Ovary (tissue), 3 donors: ENCODE data around the gene TBC1D8.

Source experiments
- EP300 ChIP-seq: sonication (generic); formaldehyde crosslinking; IDR thresholded peaks from one replicate; pipeline ENCODE4 v1.6.1; 2017; ENCODE audit warnings: antibody characterized with exemption
- POLR2A ChIP-seq: fragments of 450-650 bp; IDR thresholded peaks from one replicate; pipeline ENCODE4 v1.6.1; 2017; ENCODE audit warnings: antibody characterized with exemption, mild to moderate bottlenecking, moderate library complexity
- TF ChIP-seq, protein P1 (sequence below), 3 donors: fragments of 450-650 bp in 2 of 3; fragments of 200-600 bp in 1 of 3; IDR thresholded peaks; one replicate each; pipeline versions ENCODE4 v1.5.1 to v1.8.0; 2016 to 2022; ENCODE audit warnings: antibody characterized with exemption in 3 of 3, mild to moderate bottlenecking in 1 of 3
- donor health status: DM: no; HTN: no; CAD: no.

- no peak for TF ChIP-seq EP300
- no peak for TF ChIP-seq POLR2A
- TF ChIP-seq, protein P1, sequence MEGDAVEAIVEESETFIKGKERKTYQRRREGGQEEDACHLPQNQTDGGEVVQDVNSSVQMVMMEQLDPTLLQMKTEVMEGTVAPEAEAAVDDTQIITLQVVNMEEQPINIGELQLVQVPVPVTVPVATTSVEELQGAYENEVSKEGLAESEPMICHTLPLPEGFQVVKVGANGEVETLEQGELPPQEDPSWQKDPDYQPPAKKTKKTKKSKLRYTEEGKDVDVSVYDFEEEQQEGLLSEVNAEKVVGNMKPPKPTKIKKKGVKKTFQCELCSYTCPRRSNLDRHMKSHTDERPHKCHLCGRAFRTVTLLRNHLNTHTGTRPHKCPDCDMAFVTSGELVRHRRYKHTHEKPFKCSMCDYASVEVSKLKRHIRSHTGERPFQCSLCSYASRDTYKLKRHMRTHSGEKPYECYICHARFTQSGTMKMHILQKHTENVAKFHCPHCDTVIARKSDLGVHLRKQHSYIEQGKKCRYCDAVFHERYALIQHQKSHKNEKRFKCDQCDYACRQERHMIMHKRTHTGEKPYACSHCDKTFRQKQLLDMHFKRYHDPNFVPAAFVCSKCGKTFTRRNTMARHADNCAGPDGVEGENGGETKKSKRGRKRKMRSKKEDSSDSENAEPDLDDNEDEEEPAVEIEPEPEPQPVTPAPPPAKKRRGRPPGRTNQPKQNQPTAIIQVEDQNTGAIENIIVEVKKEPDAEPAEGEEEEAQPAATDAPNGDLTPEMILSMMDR (IDR thresholded peaks at IDR 0.05) = no peak
Observed at GRCh38 chr2:100960688-100961087, 190.5 kb downstream of the TBC1D8 start.
